Mesenchymal stem cell (in vitro differentiated cells and primary cell): ENCODE data around the gene ANGPTL8.
A peak's percentile ranks its signal among the peaks of the same experiment; 100 is the strongest.

Source experiments
- DNase-seq: peaks from one replicate; pipeline ENCODE4 v3.0.0-alpha.2; 2013
- H2AFZ ChIP-seq: one replicate; pipeline ENCODE4 v1.6.1; 2013; ENCODE audit warnings: low read depth, mild to moderate bottlenecking, control low read depth, inconsistent platforms, low read length, moderate library complexity
- H2AK5ac ChIP-seq: 2 replicates; pipeline ENCODE4 v1.6.1; 2013; ENCODE audit warnings: low read length, moderate library complexity, mild to moderate bottlenecking, inconsistent platforms; ENCODE audit not compliant: severe bottlenecking
- H2BK120ac ChIP-seq: one replicate; pipeline ENCODE4 v1.6.1; 2013; ENCODE audit warnings: low read depth, mild to moderate bottlenecking, inconsistent platforms, low read length, moderate library complexity
- H2BK12ac ChIP-seq, 2 experiments: one replicate each; pipeline ENCODE4 v1.6.1; 2013; ENCODE audit warnings: inconsistent platforms in 2 of 2, low read length in 2 of 2, mild to moderate bottlenecking in 2 of 2, moderate library complexity in 2 of 2, control low read depth in 1 of 2
- H2BK15ac ChIP-seq: one replicate; pipeline ENCODE4 v1.6.1; 2013; ENCODE audit warnings: mild to moderate bottlenecking, low read depth, inconsistent platforms; ENCODE audit not compliant: poor library complexity, severe bottlenecking
- H2BK5ac ChIP-seq: 2 replicates; pipeline ENCODE4 v1.6.1; 2013; ENCODE audit warnings: low read depth, mild to moderate bottlenecking, low read length, control low read depth, inconsistent platforms; ENCODE audit not compliant: poor library complexity, severe bottlenecking
- H3K14ac ChIP-seq, 2 experiments: one replicate each; pipeline ENCODE4 v1.6.1; 2013; ENCODE audit warnings: inconsistent platforms in 2 of 2, low read length in 2 of 2, control low read depth in 1 of 2, mild to moderate bottlenecking in 1 of 2, moderate library complexity in 1 of 2
- H3K18ac ChIP-seq, 2 experiments: one replicate each; pipeline ENCODE4 v1.6.1; 2013; ENCODE audit warnings: inconsistent platforms in 2 of 2, low read length in 2 of 2, control low read depth in 1 of 2, low read depth in 1 of 2, mild to moderate bottlenecking in 1 of 2
- H3K23ac ChIP-seq, 2 experiments: one replicate each; pipeline ENCODE4 v1.6.1; 2013; ENCODE audit warnings: inconsistent platforms in 2 of 2, low read length in 2 of 2, mild to moderate bottlenecking in 2 of 2, moderate library complexity in 2 of 2, control low read depth in 1 of 2
- H3K27ac ChIP-seq: 2 replicates; pipeline ENCODE4 v1.5.1; 2013; ENCODE audit warnings: mild to moderate bottlenecking, moderate library complexity, low read length, control low read depth, inconsistent platforms; ENCODE audit not compliant: poor library complexity, severe bottlenecking
- H3K27me3 ChIP-seq, 2 experiments: 2 replicates each; pipeline versions ENCODE4 v1.6.1 to v1.7.0; 2013; ENCODE audit warnings: low read length in 2 of 2, mild to moderate bottlenecking in 2 of 2, moderate library complexity in 2 of 2, control low read depth in 1 of 2, inconsistent platforms in 1 of 2; ENCODE audit not compliant: control insufficient read depth in 1 of 2, insufficient read depth in 1 of 2
- H3K36me3 ChIP-seq, 2 experiments: 2 replicates each; pipeline versions ENCODE4 v1.6.1 to v1.7.0; 2013; ENCODE audit warnings: low read length in 2 of 2, control low read depth in 1 of 2, inconsistent platforms in 1 of 2, low read depth in 1 of 2, mild to moderate bottlenecking in 1 of 2; ENCODE audit not compliant: insufficient read depth in 2 of 2, control insufficient read depth in 1 of 2
- H3K4ac ChIP-seq, 2 experiments: one replicate each; pipeline ENCODE4 v1.6.1; 2013; ENCODE audit warnings: inconsistent platforms in 2 of 2, low read length in 2 of 2, mild to moderate bottlenecking in 2 of 2, moderate library complexity in 2 of 2, control low read depth in 1 of 2, low read depth in 1 of 2
- H3K4me1 ChIP-seq: 2 replicates; pipeline ENCODE4 v1.6.1; 2013; ENCODE audit warnings: low read depth, low read length, control low read depth; ENCODE audit not compliant: control insufficient read depth, insufficient read depth
- H3K4me2 ChIP-seq: 2 replicates; pipeline ENCODE4 v1.6.1; 2013; ENCODE audit warnings: low read length, mild to moderate bottlenecking, inconsistent platforms; ENCODE audit not compliant: poor library complexity, severe bottlenecking
- H3K4me3 ChIP-seq, 2 experiments: 2 replicates each; pipeline versions ENCODE4 v1.5.1 to v1.7.0; 2013; ENCODE audit warnings: low read length in 2 of 2, mild to moderate bottlenecking in 2 of 2, control low read depth in 1 of 2, low read depth in 1 of 2; ENCODE audit not compliant: insufficient read depth in 1 of 2
- H3K79me1 ChIP-seq: replicated peaks from 2 replicates; pipeline ENCODE4 v1.6.1; 2013; ENCODE audit warnings: mild to moderate bottlenecking, control low read depth, low read length, inconsistent platforms; ENCODE audit not compliant: poor library complexity, severe bottlenecking
- H3K9ac ChIP-seq: 2 replicates; pipeline ENCODE4 v1.7.0; 2013; ENCODE audit warnings: mild to moderate bottlenecking, low read length, moderate library complexity
- H3K9me3 ChIP-seq: 2 replicates; pipeline ENCODE4 v1.7.0; 2013; ENCODE audit warnings: mild to moderate bottlenecking, low read length; ENCODE audit not compliant: control insufficient read depth
- H4K8ac ChIP-seq: one replicate; pipeline ENCODE4 v1.6.1; 2013; ENCODE audit warnings: inconsistent platforms, mild to moderate bottlenecking, low read length, moderate library complexity
- H4K91ac ChIP-seq: one replicate; pipeline ENCODE4 v1.6.1; 2013; ENCODE audit warnings: mild to moderate bottlenecking, low read length, inconsistent platforms
- WGBS: methylation state at CpG from one replicate; pipeline ENCODE4 v1.1.7; 2013; ENCODE audit warnings: mixed read lengths; 5-methylcytosine and 5-hydroxymethylcytosine counted together

The ANGPTL8 gene

DNA sequence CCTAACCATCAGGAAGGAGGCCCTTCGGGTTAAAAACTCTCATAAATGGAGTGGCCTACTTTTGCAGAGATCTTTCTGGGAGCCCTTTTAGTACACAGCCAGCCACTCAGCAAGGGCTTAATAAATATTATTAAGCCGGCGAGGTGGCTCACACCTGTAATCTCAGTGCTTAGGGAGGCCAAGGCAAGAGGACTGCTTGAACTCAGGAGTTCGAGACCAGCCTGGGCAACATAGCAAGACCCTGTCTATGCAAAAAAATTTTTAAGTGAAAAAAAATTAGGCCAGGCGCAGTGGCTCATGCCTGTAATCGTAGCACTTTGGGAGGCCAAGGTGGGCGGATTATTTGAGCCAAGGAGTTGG is 41.3 kb upstream of the ANGPTL8 start:
- H2AFZ ChIP-seq, result no peak overlapping the region
- no peak overlapping the region for H3K4me2 ChIP-seq
- H3K27ac ChIP-seq, result peak overlapping the region; percentile 26
- H2BK12ac ChIP-seq, result peak overlapping the region in 1 of 2 experiments; percentile 15
- H4K8ac ChIP-seq, result peak overlapping the region; percentile 8
- peak overlapping the region in 1 of 2 experiments; percentile 48 for H3K4me3 ChIP-seq
- H4K91ac ChIP-seq, result no peak overlapping the region
- no peak overlapping the region for H3K4ac ChIP-seq
- H3K4me1 ChIP-seq, result peaks cover 41% of the 10 kb centered on the region
- no peaks in the 10 kb centered on the region for H3K27me3 ChIP-seq
- peaks cover 8% of the 10 kb centered on the region for H3K79me1 ChIP-seq
- H3K9ac ChIP-seq, result peak overlapping the region; percentile 57
- H2BK120ac ChIP-seq, result peak overlapping the region; percentile 11
- 89% methylated on average over 7 of the region's 7 CpGs for WGBS
- H3K23ac ChIP-seq, result no peak overlapping the region
- H3K18ac ChIP-seq, result peak overlapping the region; percentile 16 to 81
- peak overlapping the region; percentile 52 for H2BK15ac ChIP-seq
- H2AK5ac ChIP-seq, result no peak overlapping the region
- no peak overlapping the region for H3K14ac ChIP-seq
- no peaks in the 10 kb centered on the region for H3K9me3 ChIP-seq
- no peak overlapping the region for H2BK5ac ChIP-seq
- H3K36me3 ChIP-seq, result peaks cover 32 to 50% of the 10 kb centered on the region in 2 experiments
- no peak for DNase-seq

DNA sequence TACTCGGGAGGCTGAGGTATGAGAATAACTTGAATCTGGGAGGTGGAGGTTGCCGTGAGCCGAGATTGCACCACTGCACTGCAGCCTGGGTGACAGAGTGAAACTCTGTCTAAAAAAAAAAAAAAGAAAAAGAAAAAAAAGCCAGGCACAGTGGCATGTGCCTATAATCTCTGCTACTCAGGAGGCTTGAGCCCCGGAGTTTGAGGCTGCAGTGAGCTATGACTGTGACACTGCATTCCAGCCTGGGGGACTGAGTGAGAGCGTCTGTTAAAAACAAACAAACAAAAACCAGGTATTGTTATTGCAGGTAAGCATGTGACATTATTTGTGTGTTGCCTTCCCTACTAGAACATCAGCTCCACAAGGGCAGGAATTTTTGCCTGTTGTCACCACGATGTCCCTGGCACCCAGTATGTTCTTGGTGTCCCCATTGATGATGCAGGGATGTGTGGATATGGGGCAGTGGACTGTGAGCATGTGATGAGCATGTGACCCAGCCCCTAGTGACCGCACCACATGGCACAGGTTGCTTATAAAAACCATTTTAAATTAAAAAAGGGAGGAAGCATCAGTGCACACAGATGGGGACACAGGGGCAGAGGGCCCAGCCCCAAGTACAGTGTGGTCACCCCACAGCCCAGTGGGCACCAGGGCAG is 40.5 kb upstream of the ANGPTL8 start:
- Histone ChIP-seq H2BK120ac (no peak overlapping the region), H3K27ac (no peak overlapping the region), H2BK15ac (no peak overlapping the region), H3K4me1 (peaks cover 42% of the 10 kb centered on the region), H3K9me3 (no peaks in the 10 kb centered on the region), H3K4me2 (no peak overlapping the region), H2AK5ac (peak overlapping the region; percentile 0), H3K4ac (peak overlapping the region in 1 of 2 experiments; percentile 24), H2BK5ac (no peak overlapping the region), H3K23ac (no peak overlapping the region), H3K36me3 (peaks cover 25 to 42% of the 10 kb centered on the region in 2 experiments), H3K9ac (peak overlapping the region; percentile 11), H3K18ac (peak overlapping the region; percentile 1 to 34), H3K14ac (peak overlapping the region in 1 of 2 experiments; percentile 35), H3K27me3 (no peaks in the 10 kb centered on the region), H3K79me1 (peaks cover 8% of the 10 kb centered on the region), H4K91ac (peak overlapping the region; percentile 47), H4K8ac (no peak overlapping the region), H2AFZ (no peak overlapping the region), H3K4me3 (no peak overlapping the region), H2BK12ac (peak overlapping the region in 1 of 2 experiments; percentile 65)
- WGBS, result 67% methylated on average over 6 of the region's 7 CpGs
- DNase-seq, result peak; percentile 35

DNA sequence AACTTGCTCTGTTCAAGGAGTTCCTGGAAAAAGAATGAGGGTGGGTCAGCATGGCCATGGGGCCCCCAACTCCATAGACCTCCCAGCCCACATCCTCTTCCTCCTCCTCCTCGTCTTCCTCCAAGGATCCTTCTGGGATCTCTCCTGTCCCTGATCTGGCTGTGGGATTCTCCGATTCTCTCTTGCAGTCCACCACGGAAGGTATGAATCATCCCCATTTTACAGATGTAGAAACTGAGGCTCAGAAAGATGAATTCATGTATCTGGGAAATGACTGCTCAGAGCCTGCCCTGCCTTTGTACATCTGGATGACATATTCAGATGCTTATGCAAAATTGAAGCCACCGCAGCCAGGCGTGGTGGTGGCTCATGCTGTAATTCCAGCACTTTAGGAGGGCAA is 39.9 kb upstream of the ANGPTL8 start:
- Histone ChIP-seq H3K36me3 (peaks cover 19 to 36% of the 10 kb centered on the region in 2 experiments), H2AK5ac (peak overlapping the region; percentile 0), H2BK120ac (no peak overlapping the region), H3K27me3 (no peaks in the 10 kb centered on the region), H3K9ac (no peak overlapping the region), H3K14ac (no peak overlapping the region), H4K91ac (peak overlapping the region; percentile 47), H3K4me1 (peaks cover 44% of the 10 kb centered on the region), H3K18ac (peak overlapping the region in 1 of 2 experiments; percentile 34), H3K23ac (no peak overlapping the region), H4K8ac (no peak overlapping the region), H3K4me2 (no peak overlapping the region), H2BK12ac (peak overlapping the region; percentile 18 to 65), H3K9me3 (no peaks in the 10 kb centered on the region), H3K4ac (no peak overlapping the region), H3K4me3 (no peak overlapping the region), H3K27ac (no peak overlapping the region), H2AFZ (no peak overlapping the region), H2BK5ac (no peak overlapping the region), H2BK15ac (no peak overlapping the region), H3K79me1 (peaks cover 8% of the 10 kb centered on the region)
- 98% methylated on average over 5 of the region's 5 CpGs for whole genome bisulfite sequencing
- no peak for DNase-seq

DNA sequence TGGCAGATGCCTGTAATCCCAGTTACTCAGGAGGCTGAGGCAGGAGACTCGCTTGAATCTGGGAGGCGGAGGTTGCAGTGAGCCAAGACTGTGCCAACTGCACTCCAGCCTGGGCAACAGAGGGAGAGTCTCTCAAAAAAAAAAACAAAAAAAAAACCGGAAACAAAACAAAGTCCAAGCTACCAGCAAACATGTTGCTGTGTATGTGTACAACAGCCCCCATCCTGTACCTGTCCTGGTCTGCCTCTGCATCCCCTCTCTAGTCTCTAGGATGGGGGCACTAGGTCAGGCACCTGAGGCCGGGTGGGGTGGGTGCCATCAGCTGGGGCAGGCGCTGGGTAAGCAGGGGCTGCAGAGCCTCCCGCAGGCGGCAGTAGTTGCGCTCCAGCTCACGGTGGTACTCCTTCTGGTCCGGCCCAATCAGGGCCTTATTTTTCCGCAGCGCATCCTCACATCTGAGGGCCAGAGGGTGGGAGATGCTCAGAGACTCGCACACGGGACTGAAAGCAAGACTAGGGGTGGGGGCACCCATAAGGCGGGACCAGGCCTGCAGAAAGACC is 39.3 kb upstream of the ANGPTL8 start:
- no peak overlapping the region for H2BK5ac ChIP-seq

More for the DNA sequence above, 39.3 kb upstream of the ANGPTL8 start:
- no peak overlapping the region for H3K4me2 ChIP-seq
- peaks cover 17 to 30% of the 10 kb centered on the region in 2 experiments for H3K36me3 ChIP-seq
- no peaks in the 10 kb centered on the region for H3K27me3 ChIP-seq
- H3K4me3 ChIP-seq, result no peak overlapping the region
- H4K91ac ChIP-seq, result no peak overlapping the region
- no peak overlapping the region for H2BK120ac ChIP-seq
- H3K9me3 ChIP-seq, result no peaks in the 10 kb centered on the region
- H3K23ac ChIP-seq, result no peak overlapping the region
- H2BK12ac ChIP-seq, result no peak overlapping the region
- H2BK15ac ChIP-seq, result no peak overlapping the region
- H3K79me1 ChIP-seq, result peaks cover 8% of the 10 kb centered on the region
- H2AK5ac ChIP-seq, result no peak overlapping the region
- 96% methylated on average over 15 of the region's 15 CpGs for WGBS
- H3K27ac ChIP-seq, result no peak overlapping the region
- H3K4me1 ChIP-seq, result peaks cover 43% of the 10 kb centered on the region
- H3K18ac ChIP-seq, result no peak overlapping the region
- H4K8ac ChIP-seq, result no peak overlapping the region
- H3K14ac ChIP-seq, result no peak overlapping the region
- DNase-seq, result no peak
- no peak overlapping the region for H2AFZ ChIP-seq
- no peak overlapping the region for H3K9ac ChIP-seq
- no peak overlapping the region for H3K4ac ChIP-seq
